Measurements from ENCODE around the gene SSPN. TPM values are rescaled to one million over a fixed set of nuclear protein-coding genes. Genes with fewer than 3 reads are reported as not detected.

SSPN gene
- total and polyA plus RNA-seq, 4 experiments from 2014 or later = 1.0 TPM; not detected in 3

DNA sequence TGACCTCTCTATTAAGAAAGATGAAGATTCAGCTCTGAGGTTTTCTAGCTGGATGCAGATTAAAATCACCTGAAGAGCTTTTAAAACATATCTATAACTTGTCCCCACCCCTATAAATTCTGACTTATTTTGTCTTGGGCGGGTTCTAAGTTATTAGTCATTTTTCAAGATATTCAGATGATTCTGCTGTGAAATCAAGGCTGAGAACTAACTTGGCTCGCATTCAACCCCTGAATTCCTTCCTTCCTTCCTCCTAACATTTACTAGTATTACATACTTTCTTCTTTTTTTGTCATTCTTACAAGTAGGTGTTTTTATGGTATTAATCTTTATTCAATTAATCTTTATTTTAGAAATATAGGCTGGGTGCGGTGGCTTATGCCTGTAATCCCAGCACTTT is 55.4 kb downstream of the SSPN start:
- no peaks in the 10 kb centered on the region for H3K4me1 Mint-ChIP-seq
- Histone ChIP-seq H3K27ac (ENCODE audit: low read depth, low read length) (no peak overlapping the region), H3K9me3 (ENCODE audit: control insufficient read depth in 1 of 2, low read length in 2 of 2) (no peaks in the 10 kb centered on the region), H3K4me3 (ENCODE audit: low read length in 2 of 2) (no peak overlapping the region), H3K27me3 (ENCODE audit: insufficient read depth, low read length) (no peaks in the 10 kb centered on the region), H3K36me3 (ENCODE audit: insufficient read depth, low read length) (no peaks in the 10 kb centered on the region), H3K4me1 (ENCODE audit: insufficient read depth, low read length) (no peaks in the 10 kb centered on the region)
- H3K27ac Mint-ChIP-seq = no peak overlapping the region
- intact Hi-C loops (cut with micrococcal nuclease) = no loop called here
- POLR2A ChIA-PET (ENCODE audit: partially characterized antibody) = no interaction called here
- H3K4me3 Mint-ChIP-seq = no peak overlapping the region
- peaks cover 3 to 12% of the 10 kb centered on the region in 2 donors for H3K27me3 Mint-ChIP-seq
- peaks cover 0 to 14% (median 6%) of the 10 kb centered on the region in 8 donors for H3K9me3 Mint-ChIP-seq
- CTCF ChIA-PET (ENCODE audit: partially characterized antibody) = no interaction called here
- no peak for DNase-seq
- H3K36me3 Mint-ChIP-seq = no peaks in the 10 kb centered on the region

DNA sequence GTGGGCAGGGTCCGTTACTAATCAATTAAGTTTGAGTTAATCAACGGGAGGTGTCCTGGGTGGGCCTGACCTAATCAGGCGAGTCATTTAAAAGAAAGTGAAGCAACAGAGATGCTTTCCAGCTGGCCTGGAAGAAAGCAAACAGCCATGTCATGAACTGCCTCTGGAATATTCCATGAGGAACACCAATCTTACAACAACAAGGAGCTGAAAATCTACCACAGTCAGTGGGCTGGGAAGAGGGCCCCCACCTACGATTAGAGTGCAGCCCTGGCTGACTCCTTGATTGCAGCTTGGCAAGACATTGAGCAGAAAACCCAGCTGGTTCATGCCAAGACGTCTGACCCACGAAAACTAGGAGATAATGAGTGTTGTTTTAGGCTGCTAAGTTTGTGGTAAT is 56.2 kb downstream of the SSPN start:
- peaks cover 0 to 12% of the 10 kb centered on the region in 2 donors for H3K27me3 Mint-ChIP-seq
- H3K4me3 Mint-ChIP-seq = no peak overlapping the region
- no peaks in the 10 kb centered on the region for H3K9me3 ChIP-seq (ENCODE audit: control insufficient read depth in 1 of 2, low read length in 2 of 2)
- no peaks in the 10 kb centered on the region for H3K4me1 ChIP-seq (ENCODE audit: insufficient read depth, low read length)
- no peak overlapping the region for H3K27ac ChIP-seq (ENCODE audit: low read depth, low read length)
- no peaks in the 10 kb centered on the region for H3K36me3 ChIP-seq (ENCODE audit: insufficient read depth, low read length)
- H3K9me3 Mint-ChIP-seq = peaks cover 0 to 14% (median 6%) of the 10 kb centered on the region in 8 donors
- H3K27ac Mint-ChIP-seq = no peak overlapping the region
- no peaks in the 10 kb centered on the region for H3K4me1 Mint-ChIP-seq
- DNase-seq = no peak
- no peaks in the 10 kb centered on the region for H3K27me3 ChIP-seq (ENCODE audit: insufficient read depth, low read length)
- CTCF ChIA-PET (ENCODE audit: partially characterized antibody) = no interaction called here
- intact Hi-C loops (cut with micrococcal nuclease) = no loop called here
- POLR2A ChIA-PET (ENCODE audit: partially characterized antibody) = no interaction called here
- no peak overlapping the region for H3K4me3 ChIP-seq (ENCODE audit: low read length in 2 of 2)
- no peaks in the 10 kb centered on the region for H3K36me3 Mint-ChIP-seq

DNA sequence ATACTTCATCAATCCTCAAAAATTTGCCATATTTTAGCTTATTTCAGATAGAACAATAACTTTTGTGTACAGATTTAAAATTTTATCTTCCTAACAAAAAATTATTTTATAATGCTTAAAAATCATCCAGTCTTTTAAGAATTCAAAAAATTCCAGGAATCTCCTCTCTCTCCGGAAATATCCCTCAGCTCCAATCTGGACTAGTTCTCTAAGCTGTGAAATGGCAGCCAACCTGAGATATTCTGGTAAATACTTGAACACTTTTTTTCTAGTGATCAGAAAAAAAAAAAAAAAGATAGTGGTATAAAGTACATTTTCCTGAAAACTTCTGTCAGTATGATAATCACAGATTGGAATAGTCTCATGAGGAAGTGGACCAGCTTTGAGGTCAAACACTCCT is 57.6 kb downstream of the SSPN start:
- intact Hi-C loops (cut with micrococcal nuclease) = no loop called here
- POLR2A ChIA-PET (ENCODE audit: partially characterized antibody) = no interaction called here

DNA sequence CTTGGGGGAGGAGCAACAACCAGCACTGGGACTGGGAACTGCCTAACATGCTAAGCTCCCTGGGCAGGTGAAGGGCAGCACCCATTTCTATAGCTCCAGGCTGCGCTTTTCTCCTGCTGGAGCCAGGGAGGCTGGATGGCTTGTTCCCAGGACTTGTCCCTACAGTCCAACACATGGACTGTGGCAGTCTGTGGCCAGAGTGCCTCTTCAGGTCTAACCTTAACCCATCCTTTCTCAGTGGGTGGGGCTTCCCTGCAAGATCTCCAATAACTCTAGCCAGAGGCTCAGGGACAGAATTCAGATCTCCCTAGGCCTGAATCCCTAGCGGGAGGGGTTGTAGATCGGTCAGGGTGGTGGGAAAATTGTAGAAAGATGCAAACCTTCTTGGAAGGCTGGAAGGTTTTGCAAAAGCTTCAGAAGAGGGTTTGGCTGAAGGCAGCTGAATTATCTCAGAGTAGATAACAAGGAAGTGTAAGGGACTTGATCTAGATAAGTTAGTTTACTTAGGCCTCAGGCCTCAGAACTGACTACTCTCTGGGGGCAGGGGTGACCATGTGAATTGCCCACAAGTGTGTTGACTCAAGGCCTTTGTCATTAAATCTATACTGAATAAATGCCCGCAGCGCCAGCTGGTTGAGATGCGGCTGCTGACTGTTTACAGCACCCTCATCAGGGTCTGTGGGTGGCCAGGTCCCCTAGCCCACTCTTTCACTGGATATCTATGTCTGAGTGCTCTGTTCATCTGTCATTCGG is 60.7 kb downstream of the SSPN start:
- CTCF ChIA-PET (ENCODE audit: partially characterized antibody) = no interaction called here

More for the DNA sequence above, 57.6 kb downstream of the SSPN start:
- Mint-ChIP-seq H3K27ac (no peak overlapping the region), H3K9me3 (peaks cover 4 to 19% (median 10%) of the 10 kb centered on the region in 8 donors), H3K4me1 (no peaks in the 10 kb centered on the region), H3K27me3 (peaks cover 4 to 7% of the 10 kb centered on the region in 2 donors), H3K4me3 (no peak overlapping the region), H3K36me3 (no peaks in the 10 kb centered on the region)
- no peak overlapping the region for H3K27ac ChIP-seq (ENCODE audit: low read depth, low read length)
- no peaks in the 10 kb centered on the region for H3K36me3 ChIP-seq (ENCODE audit: insufficient read depth, low read length)
- H3K4me1 ChIP-seq (ENCODE audit: insufficient read depth, low read length) = no peaks in the 10 kb centered on the region
- no peaks in the 10 kb centered on the region for H3K27me3 ChIP-seq (ENCODE audit: insufficient read depth, low read length)
- CTCF ChIA-PET (ENCODE audit: partially characterized antibody) = interaction anchor here (0.7 kb wide), 1 partner anchor 11 kb away, joined by 3 read pairs; no protein-coding TSS in a partner anchor
- DNase-seq = no peak
- H3K9me3 ChIP-seq (ENCODE audit: control insufficient read depth in 1 of 2, low read length in 2 of 2) = no peaks in the 10 kb centered on the region
- no peak overlapping the region for H3K4me3 ChIP-seq (ENCODE audit: low read length in 2 of 2)

DNA sequence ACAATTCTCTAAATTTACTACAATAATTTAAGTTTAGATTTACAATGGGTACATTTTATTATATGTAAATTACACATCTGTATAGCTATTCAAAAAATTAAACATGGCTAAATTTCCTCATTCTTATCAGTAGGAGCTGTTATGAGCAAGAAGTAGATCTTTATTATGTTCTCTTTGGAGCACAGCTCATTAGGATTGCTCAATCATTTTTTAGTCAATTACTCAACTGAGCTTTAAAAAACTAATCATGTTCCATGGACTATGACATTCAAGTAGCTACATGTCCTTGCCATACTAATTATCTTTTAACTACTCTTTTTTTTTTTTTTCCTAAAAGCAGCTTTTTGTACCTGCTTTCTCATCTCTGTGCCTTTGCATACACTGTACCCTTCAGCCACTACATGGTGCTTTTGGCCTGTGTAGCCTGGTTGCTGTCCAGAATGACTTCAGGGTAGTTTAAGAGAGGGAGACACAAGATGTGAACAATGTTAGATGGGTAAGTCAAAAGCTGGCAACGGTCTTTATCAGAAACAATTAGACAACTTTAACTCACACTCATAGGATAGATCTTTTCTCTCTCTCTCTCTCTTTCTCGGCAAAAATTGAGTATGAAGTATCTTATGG is 69.0 kb downstream of the SSPN start:
- Mint-ChIP-seq H3K27me3 (peaks cover 0 to 8% of the 10 kb centered on the region in 2 donors), H3K9me3 (peaks cover 0 to 4% (median 0%) of the 10 kb centered on the region in 8 donors), H3K36me3 (no peaks in the 10 kb centered on the region), H3K27ac (no peak overlapping the region), H3K4me3 (no peak overlapping the region), H3K4me1 (no peaks in the 10 kb centered on the region)
- Histone ChIP-seq H3K27ac (ENCODE audit: low read depth, low read length) (no peak overlapping the region), H3K4me1 (ENCODE audit: insufficient read depth, low read length) (no peaks in the 10 kb centered on the region), H3K9me3 (ENCODE audit: control insufficient read depth in 1 of 2, low read length in 2 of 2) (no peaks in the 10 kb centered on the region), H3K36me3 (ENCODE audit: insufficient read depth, low read length) (no peaks in the 10 kb centered on the region), H3K27me3 (ENCODE audit: insufficient read depth, low read length) (no peaks in the 10 kb centered on the region), H3K4me3 (ENCODE audit: low read length in 2 of 2) (no peak overlapping the region)
- no peak for DNase-seq
- ChIA-PET POLR2A (ENCODE audit: partially characterized antibody) (no interaction called here), CTCF (ENCODE audit: partially characterized antibody) (interaction anchor here (1.2 kb wide), 1 partner anchor 18 kb away, joined by 3 read pairs; no protein-coding TSS in a partner anchor)
- intact Hi-C loops (cut with micrococcal nuclease) = no loop called here

More for the DNA sequence above, 60.7 kb downstream of the SSPN start:
- H3K27ac ChIP-seq (ENCODE audit: low read depth, low read length) = no peak overlapping the region
- H3K36me3 ChIP-seq (ENCODE audit: insufficient read depth, low read length) = no peaks in the 10 kb centered on the region
- Mint-ChIP-seq H3K36me3 (no peaks in the 10 kb centered on the region), H3K27ac (no peak overlapping the region), H3K9me3 (peaks cover 4 to 24% (median 15%) of the 10 kb centered on the region in 8 donors), H3K4me1 (no peaks in the 10 kb centered on the region), H3K27me3 (peaks cover 10 to 12% of the 10 kb centered on the region in 2 donors), H3K4me3 (peak overlapping the region in 1 of 8 donors; percentile 48)
- H3K4me3 ChIP-seq (ENCODE audit: low read length in 2 of 2) = no peak overlapping the region
- no peaks in the 10 kb centered on the region for H3K9me3 ChIP-seq (ENCODE audit: control insufficient read depth in 1 of 2, low read length in 2 of 2)
- no peaks in the 10 kb centered on the region for H3K4me1 ChIP-seq (ENCODE audit: insufficient read depth, low read length)
- POLR2A ChIA-PET (ENCODE audit: partially characterized antibody) = no interaction called here
- DNase-seq = no peak
- intact Hi-C loops (cut with micrococcal nuclease) = no loop called here
- H3K27me3 ChIP-seq (ENCODE audit: insufficient read depth, low read length) = no peaks in the 10 kb centered on the region

DNA sequence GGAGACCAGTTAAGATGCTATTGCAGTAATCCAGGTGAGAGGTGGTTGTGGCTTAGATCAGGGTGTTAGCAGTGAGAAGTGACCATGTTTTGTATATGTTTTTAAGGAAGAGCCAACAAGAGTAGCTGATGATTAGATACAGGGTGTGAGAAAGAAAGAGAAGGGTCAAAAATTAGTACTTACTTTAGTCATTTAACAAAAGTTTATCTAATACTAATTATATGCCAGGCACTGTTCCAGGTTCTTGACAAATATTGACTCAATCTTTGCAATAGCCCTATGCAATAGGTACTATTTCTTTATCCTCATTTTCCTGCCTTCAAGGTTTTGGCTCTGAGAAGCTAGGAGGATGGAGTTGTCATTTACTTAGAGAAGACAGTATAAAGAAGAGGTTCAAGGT is 70.2 kb downstream of the SSPN start:
- H3K9me3 Mint-ChIP-seq = peaks cover 0 to 2% (median 0%) of the 10 kb centered on the region in 8 donors
- H3K27me3 ChIP-seq (ENCODE audit: insufficient read depth, low read length) = no peaks in the 10 kb centered on the region
- H3K4me3 ChIP-seq (ENCODE audit: low read length in 2 of 2) = no peak overlapping the region
- intact Hi-C loops (cut with micrococcal nuclease) = no loop called here
- ChIA-PET POLR2A (ENCODE audit: partially characterized antibody) (no interaction called here), CTCF (ENCODE audit: partially characterized antibody) (no interaction called here)
- no peaks in the 10 kb centered on the region for H3K4me1 ChIP-seq (ENCODE audit: insufficient read depth, low read length)
- no peaks in the 10 kb centered on the region for H3K36me3 ChIP-seq (ENCODE audit: insufficient read depth, low read length)
- H3K36me3 Mint-ChIP-seq = no peaks in the 10 kb centered on the region
- no peak overlapping the region for H3K4me3 Mint-ChIP-seq
- no peaks in the 10 kb centered on the region for H3K9me3 ChIP-seq (ENCODE audit: control insufficient read depth in 1 of 2, low read length in 2 of 2)
- DNase-seq = no peak
- H3K27ac Mint-ChIP-seq = no peak overlapping the region
- H3K27ac ChIP-seq (ENCODE audit: low read depth, low read length) = no peak overlapping the region
- H3K4me1 Mint-ChIP-seq = no peaks in the 10 kb centered on the region
- H3K27me3 Mint-ChIP-seq = peaks cover 0 to 5% of the 10 kb centered on the region in 2 donors

DNA sequence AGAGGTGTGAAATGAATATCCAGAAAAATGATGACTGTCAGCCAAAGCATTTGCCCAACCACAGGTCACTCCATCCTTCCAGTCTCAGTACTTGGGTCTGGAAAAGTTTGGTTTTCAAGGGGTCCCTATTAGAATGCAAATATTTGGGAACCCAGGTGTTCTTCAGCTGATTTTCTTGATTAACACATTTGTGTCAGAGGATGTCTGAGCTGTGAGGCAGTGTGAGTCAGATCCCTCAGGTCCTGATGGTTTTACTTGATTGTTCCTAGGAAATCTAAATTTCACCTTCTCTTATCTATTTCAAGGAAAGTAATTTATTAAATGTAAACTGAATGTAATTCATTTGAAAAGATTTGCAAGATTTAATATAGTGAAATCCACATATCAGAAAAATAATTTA is 71.5 kb downstream of the SSPN start:
- H3K9me3 ChIP-seq (ENCODE audit: control insufficient read depth in 1 of 2, low read length in 2 of 2) = no peaks in the 10 kb centered on the region
- Mint-ChIP-seq H3K9me3 (peaks cover 0 to 2% (median 0%) of the 10 kb centered on the region in 8 donors), H3K4me1 (peaks cover 0 to 3% (median under 1%) of the 10 kb centered on the region in 4 donors), H3K4me3 (no peak overlapping the region), H3K27ac (no peak overlapping the region), H3K27me3 (peaks cover 3 to 4% of the 10 kb centered on the region in 2 donors), H3K36me3 (no peaks in the 10 kb centered on the region)
- no peaks in the 10 kb centered on the region for H3K4me1 ChIP-seq (ENCODE audit: insufficient read depth, low read length)
- ChIA-PET POLR2A (ENCODE audit: partially characterized antibody) (no interaction called here), CTCF (ENCODE audit: partially characterized antibody) (no interaction called here)
- no peaks in the 10 kb centered on the region for H3K36me3 ChIP-seq (ENCODE audit: insufficient read depth, low read length)
- no peak for DNase-seq
- H3K27ac ChIP-seq (ENCODE audit: low read depth, low read length) = no peak overlapping the region
- H3K4me3 ChIP-seq (ENCODE audit: low read length in 2 of 2) = no peak overlapping the region
- intact Hi-C loops (cut with micrococcal nuclease) = no loop called here
- H3K27me3 ChIP-seq (ENCODE audit: insufficient read depth, low read length) = no peaks in the 10 kb centered on the region

Measured in CD4-positive, alpha-beta memory T cell (primary cell).